Glutamatergic neuron (in vitro differentiated cells): ENCODE data around the gene INSM2. TPM values are rescaled to one million over a fixed set of nuclear protein-coding genes. Genes with fewer than 3 reads are reported as not detected.
A peak's percentile ranks its signal among the peaks of the same experiment; 100 is the strongest.

ENCODE experiments used
- DNase-seq: peaks from one replicate; pipeline ENCODE4 v3.0.0; 2022
- H3K27ac Mint-ChIP-seq: one replicate; pipeline ENCODE4 v1.8.0; 2020; ENCODE audit warnings: mild to moderate bottlenecking, mixed read lengths, inconsistent platforms; ENCODE audit not compliant: unreplicated experiment
- H3K27me3 Mint-ChIP-seq: one replicate; pipeline ENCODE4 v1.8.0; 2020; ENCODE audit warnings: mild to moderate bottlenecking, moderate library complexity, mixed read lengths, inconsistent platforms; ENCODE audit not compliant: unreplicated experiment
- H3K36me3 Mint-ChIP-seq: one replicate; pipeline ENCODE4 v1.8.0; 2020; ENCODE audit warnings: mild to moderate bottlenecking, mixed read lengths, inconsistent platforms; ENCODE audit not compliant: unreplicated experiment
- H3K4me1 Mint-ChIP-seq: one replicate; pipeline ENCODE4 v1.8.0; 2020; ENCODE audit warnings: mild to moderate bottlenecking, low read depth, mixed read lengths, inconsistent platforms; ENCODE audit not compliant: unreplicated experiment
- H3K4me3 Mint-ChIP-seq: one replicate; pipeline ENCODE4 v1.8.0; 2020; ENCODE audit warnings: mild to moderate bottlenecking, mixed read lengths, inconsistent platforms; ENCODE audit not compliant: unreplicated experiment
- H3K9me3 Mint-ChIP-seq: one replicate; pipeline ENCODE4 v1.8.0; 2020; ENCODE audit warnings: mild to moderate bottlenecking, moderate library complexity, mixed read lengths, inconsistent platforms; ENCODE audit not compliant: unreplicated experiment
- CTCF ChIP-seq: fragments of 200-600 bp; sonication (generic); IDR thresholded peaks from one replicate; pipeline ENCODE4 v1.5.0; 2021; ENCODE audit not compliant: partially characterized antibody, unreplicated experiment
- total RNA-seq: library from RNA; stranded (reverse); fragmentation: NEBNext Ultra II Directional; extraction: Animal tissue kit (Norgen Biotek cat#: 25700); gene quantifications from one replicate; pipeline ENCODE4 v1.2.1, GENCODE V29; 2021; ENCODE audit not compliant: unreplicated experiment

The INSM2 gene
- total RNA-seq, 1 donor from 2014 or later, result 21.7 TPM

DNA sequence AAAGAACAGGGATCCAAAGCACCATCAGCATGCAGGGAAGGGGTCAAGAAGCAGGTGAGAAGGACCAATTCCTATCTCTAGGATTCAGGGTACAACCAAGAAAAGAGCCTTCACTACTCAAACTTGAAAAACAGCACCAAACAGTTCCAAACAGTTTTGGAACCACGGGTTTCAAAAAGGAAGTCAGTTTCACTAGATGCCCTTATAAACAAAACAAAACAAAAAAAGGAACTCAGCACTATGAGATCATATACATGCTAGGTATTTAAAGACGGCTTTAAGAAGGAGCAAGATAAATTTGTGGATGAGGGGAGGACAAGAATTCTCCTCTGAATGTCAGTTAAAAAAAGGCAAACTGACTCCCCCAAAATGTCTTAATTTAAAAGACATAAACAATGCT, 6.0 kb downstream of the INSM2 start:
- peaks cover 3% of the 10 kb centered on the region for H3K4me1 Mint-ChIP-seq
- no peak for TF ChIP-seq CTCF
- H3K36me3 Mint-ChIP-seq, result no peaks in the 10 kb centered on the region
- no peaks in the 10 kb centered on the region for H3K27me3 Mint-ChIP-seq
- no peak for DNase-seq
- peak overlapping the region; percentile 6 for H3K4me3 Mint-ChIP-seq
- peak overlapping the region; percentile 3 for H3K27ac Mint-ChIP-seq
- peaks cover 8% of the 10 kb centered on the region for H3K9me3 Mint-ChIP-seq

GRCh38 chr14:35543006-35543405, 9.0 kb downstream of the INSM2 start:
- Mint-ChIP-seq H3K27me3 (no peaks in the 10 kb centered on the region), H3K36me3 (no peaks in the 10 kb centered on the region), H3K27ac (no peak overlapping the region), H3K4me3 (no peak overlapping the region), H3K4me1 (no peaks in the 10 kb centered on the region), H3K9me3 (no peaks in the 10 kb centered on the region)
- TF ChIP-seq CTCF, result no peak
- DNase-seq, result no peak

- Mint-ChIP-seq H3K36me3 (no peaks in the 10 kb centered on the region), H3K4me3 (no peak overlapping the region), H3K27ac (peak overlapping the region; percentile 64), H3K4me1 (peaks cover 23% of the 10 kb centered on the region), H3K9me3 (no peaks in the 10 kb centered on the region), H3K27me3 (no peaks in the 10 kb centered on the region)
- DNase-seq, result no peak
- TF ChIP-seq CTCF, result no peak
These were observed 15.6 kb downstream of the INSM2 start for GRCh38 chr14:35549551-35549950.

- no peak for DNase-seq
- TF ChIP-seq CTCF, result no peak
These were observed 17.1 kb downstream of the INSM2 start for GRCh38 chr14:35551081-35551480.

GRCh38 chr14:35553808-35554207, 19.8 kb downstream of the INSM2 start:
- no peak overlapping the region for H3K27ac Mint-ChIP-seq
- peaks cover 45% of the 10 kb centered on the region for H3K4me1 Mint-ChIP-seq
- peaks cover 4% of the 10 kb centered on the region for H3K9me3 Mint-ChIP-seq
- no peak for TF ChIP-seq CTCF
- no peak for DNase-seq
- H3K36me3 Mint-ChIP-seq, result no peaks in the 10 kb centered on the region
- no peaks in the 10 kb centered on the region for H3K27me3 Mint-ChIP-seq
- H3K4me3 Mint-ChIP-seq, result no peak overlapping the region

More at GRCh38 chr14:35551081-35551480, 17.1 kb downstream of the INSM2 start:
- Mint-ChIP-seq H3K9me3 (no peaks in the 10 kb centered on the region), H3K4me1 (peaks cover 31% of the 10 kb centered on the region), H3K27me3 (no peaks in the 10 kb centered on the region), H3K4me3 (no peak overlapping the region), H3K27ac (no peak overlapping the region), H3K36me3 (no peaks in the 10 kb centered on the region)
